Esophagus squamous epithelium (tissue), 5 donors: ENCODE measurements around the gene ALDH1A2. TPM values are rescaled to one million over a fixed set of nuclear protein-coding genes. Genes with fewer than 3 reads are reported as not detected.

Experiments
- DNase-seq: peaks from one replicate; lab custom pipeline; 2025; lab: John Stamatoyannopoulos, UW
- H3K27ac ChIP-seq, 4 donors: fragments of 200-600 bp; sonication (generic); one replicate each; pipeline ENCODE4 v1.5.1; 2016 to 2019; ENCODE audit warnings: mild to moderate bottlenecking in 1 of 4
- H3K27me3 ChIP-seq, 4 donors: fragments of 200-600 bp; sonication (generic); 1 replicate in 3 of 4; 2 replicates in 1 of 4; pipeline versions ENCODE4 v1.5.1 to v1.6.0; 2017 to 2021; ENCODE audit warnings: antibody characterized with exemption in 1 of 4
- H3K36me3 ChIP-seq, 3 donors: fragments of 200-600 bp; sonication (generic); one replicate each; pipeline ENCODE4 v1.5.1; 2016 to 2019
- H3K4me1 ChIP-seq, 3 donors: fragments of 200-600 bp; sonication (generic); one replicate each; pipeline ENCODE4 v1.5.1; 2017 to 2019
- H3K4me3 ChIP-seq, 4 donors: fragments of 200-600 bp; sonication (generic); 1 replicate in 3 of 4; 2 replicates in 1 of 4; pipeline ENCODE4 v1.5.1; 2016 to 2019; ENCODE audit warnings: mild to moderate bottlenecking in 2 of 4, moderate library complexity in 1 of 4
- H3K9me3 ChIP-seq, 3 donors: fragments of 200-600 bp; sonication (generic); one replicate each; pipeline ENCODE4 v1.5.1; 2016 to 2019
- POLR2A ChIP-seq, 4 donors: fragments of 450-650 bp; IDR thresholded peaks; one replicate each; pipeline ENCODE4 v1.6.1; 2017; ENCODE audit warnings: antibody characterized with exemption in 4 of 4, mild to moderate bottlenecking in 4 of 4, moderate library complexity in 3 of 4
- WGBS, 2 donors: methylation state at CpG; one replicate each; pipeline ENCODE4 v1.1.5; 2018; 5-methylcytosine and 5-hydroxymethylcytosine counted together
- intact Hi-C: fragments of 100-400 bp; cut with DNase I; formaldehyde crosslinking; loops from one replicate; pipeline ENCODE4 v1.15.0; 2022
- total RNA-seq, 4 donors: library from RNA; depleted of rRNA; stranded (reverse); fragments of >200 nt; gene quantifications; one replicate each; pipeline ENCODE4 v1.1.0, GENCODE V29; 2016
- TF ChIP-seq, protein P1 (sequence below), 6 experiments: fragments of 450-650 bp in 4 of 6; fragments of 200-600 bp in 2 of 6; sonication (generic) in 2 of 6; IDR thresholded peaks; one replicate each; pipeline ENCODE4 v1.5.1; 2016 to 2019; ENCODE audit warnings: antibody characterized with exemption in 6 of 6, mild to moderate bottlenecking in 4 of 6, moderate library complexity in 4 of 6
- donor health status: DM: yes; HTN: yes; CAD: no.

Gene ALDH1A2
- total RNA-seq, 4 donors from 2014 or later = 0.19 to 3.4 (median 0.55) TPM

DNA sequence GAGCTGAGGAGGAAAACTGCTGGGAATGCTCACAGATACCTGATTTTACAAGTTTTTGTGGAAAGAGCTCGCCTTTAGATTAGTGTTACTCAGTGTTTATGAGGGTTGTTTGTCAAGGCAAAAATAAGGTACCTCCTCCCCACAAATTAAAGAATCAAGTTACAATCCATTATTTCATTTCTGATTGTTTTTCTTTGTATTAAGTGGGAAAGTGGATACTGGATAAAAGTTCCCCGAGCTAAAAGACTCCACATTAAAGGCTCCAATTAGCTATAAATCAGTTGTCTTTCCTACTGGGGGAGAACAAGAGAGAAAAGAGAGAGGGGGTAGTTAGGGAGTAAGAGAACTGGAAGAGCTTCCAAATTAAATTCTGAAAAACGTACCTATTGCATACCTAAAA is 1.9 kb downstream of the ALDH1A2 start:
- 52 to 65% methylated on average over 3 of the region's 3 CpGs for WGBS, 2 donors
- Histone ChIP-seq H3K4me3 (no peak overlapping the region), H3K27ac (no peak overlapping the region), H3K36me3 (no peaks in the 10 kb centered on the region), H3K27me3 (peaks cover 12 to 97% (median 18%) of the 10 kb centered on the region in 4 donors), H3K4me1 (peaks cover 7 to 19% (median 8%) of the 10 kb centered on the region in 3 donors), H3K9me3 (no peaks in the 10 kb centered on the region)
- intact Hi-C loops = loop anchor here (10.0 kb wide), 1 partner anchor 319 kb away; no protein-coding TSS in a partner anchor
- TF ChIP-seq, protein P1, sequence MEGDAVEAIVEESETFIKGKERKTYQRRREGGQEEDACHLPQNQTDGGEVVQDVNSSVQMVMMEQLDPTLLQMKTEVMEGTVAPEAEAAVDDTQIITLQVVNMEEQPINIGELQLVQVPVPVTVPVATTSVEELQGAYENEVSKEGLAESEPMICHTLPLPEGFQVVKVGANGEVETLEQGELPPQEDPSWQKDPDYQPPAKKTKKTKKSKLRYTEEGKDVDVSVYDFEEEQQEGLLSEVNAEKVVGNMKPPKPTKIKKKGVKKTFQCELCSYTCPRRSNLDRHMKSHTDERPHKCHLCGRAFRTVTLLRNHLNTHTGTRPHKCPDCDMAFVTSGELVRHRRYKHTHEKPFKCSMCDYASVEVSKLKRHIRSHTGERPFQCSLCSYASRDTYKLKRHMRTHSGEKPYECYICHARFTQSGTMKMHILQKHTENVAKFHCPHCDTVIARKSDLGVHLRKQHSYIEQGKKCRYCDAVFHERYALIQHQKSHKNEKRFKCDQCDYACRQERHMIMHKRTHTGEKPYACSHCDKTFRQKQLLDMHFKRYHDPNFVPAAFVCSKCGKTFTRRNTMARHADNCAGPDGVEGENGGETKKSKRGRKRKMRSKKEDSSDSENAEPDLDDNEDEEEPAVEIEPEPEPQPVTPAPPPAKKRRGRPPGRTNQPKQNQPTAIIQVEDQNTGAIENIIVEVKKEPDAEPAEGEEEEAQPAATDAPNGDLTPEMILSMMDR (IDR thresholded peaks at IDR 0.05) = no peak
- no peak for TF ChIP-seq POLR2A (IDR thresholded peaks at IDR 0.05)
- no peak for DNase-seq

GRCh38 chr15:58062983-58063382 is 2.5 kb downstream of the ALDH1A2 start:
- no peak for TF ChIP-seq POLR2A (IDR thresholded peaks at IDR 0.05)
- TF ChIP-seq, protein P1 (IDR thresholded peaks at IDR 0.05) = no peak
- Histone ChIP-seq H3K4me3 (no peak overlapping the region), H3K27me3 (peaks cover 12 to 90% (median 18%) of the 10 kb centered on the region in 4 donors), H3K4me1 (peaks cover 7 to 19% (median 8%) of the 10 kb centered on the region in 3 donors), H3K9me3 (no peaks in the 10 kb centered on the region), H3K27ac (no peak overlapping the region), H3K36me3 (no peaks in the 10 kb centered on the region)
- no peak for DNase-seq
- 90 to 91% methylated on average over 4 of the region's 4 CpGs for WGBS, 2 donors
- intact Hi-C loops = loop anchor here (10.0 kb wide), 1 partner anchor 318 kb away; no protein-coding TSS in a partner anchor

DNA sequence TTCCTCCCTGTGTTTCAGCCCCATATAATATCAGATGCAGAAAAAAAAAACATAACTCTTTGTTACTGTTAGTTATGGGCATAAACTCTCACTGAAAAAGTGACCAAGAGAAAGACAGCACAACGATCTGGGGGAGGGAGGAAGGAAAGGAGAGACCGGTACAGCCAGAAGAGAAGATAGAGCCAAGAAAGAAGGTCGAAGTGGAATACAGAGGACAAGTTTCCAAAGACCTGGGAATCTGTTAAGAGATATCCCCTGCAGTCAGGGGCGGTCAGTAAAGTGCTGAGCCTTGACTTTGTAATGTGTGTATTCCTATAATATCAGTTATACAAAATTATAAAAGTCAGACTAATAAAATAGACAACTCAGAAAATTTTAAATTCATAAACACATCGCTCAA is 3.3 kb downstream of the ALDH1A2 start:
- Histone ChIP-seq H3K27me3 (peaks cover 12 to 86% (median 18%) of the 10 kb centered on the region in 4 donors), H3K4me3 (no peak overlapping the region), H3K4me1 (peaks cover 7 to 19% (median 8%) of the 10 kb centered on the region in 3 donors), H3K27ac (no peak overlapping the region), H3K9me3 (no peaks in the 10 kb centered on the region), H3K36me3 (no peaks in the 10 kb centered on the region)
- WGBS, 2 donors = 54 to 61% methylated on average over 5 of the region's 5 CpGs
- no peak for DNase-seq
- intact Hi-C loops = loop anchor here (10.0 kb wide), 1 partner anchor 317 kb away; no protein-coding TSS in a partner anchor
- TF ChIP-seq POLR2A (IDR thresholded peaks at IDR 0.05) = no peak
- TF ChIP-seq, protein P1 (IDR thresholded peaks at IDR 0.05) = no peak

- intact Hi-C loops = loop anchor here (10.0 kb wide), 1 partner anchor 316 kb away; no protein-coding TSS in a partner anchor
- H3K4me3 ChIP-seq = no peak overlapping the region
- H3K36me3 ChIP-seq = no peaks in the 10 kb centered on the region
- DNase-seq = no peak
- H3K27ac ChIP-seq = no peak overlapping the region
- peaks cover 7 to 80% (median 17%) of the 10 kb centered on the region in 4 donors for H3K27me3 ChIP-seq
- 77 to 93% methylated on average over 1 of the region's 1 CpG for WGBS, 2 donors
- no peaks in the 10 kb centered on the region for H3K9me3 ChIP-seq
- H3K4me1 ChIP-seq = peaks cover 0 to 8% (median 2%) of the 10 kb centered on the region in 3 donors
- TF ChIP-seq, protein P1 (IDR thresholded peaks at IDR 0.05) = no peak
- TF ChIP-seq POLR2A (IDR thresholded peaks at IDR 0.05) = no peak
Measured at GRCh38 chr15:58060575-58060974, 4.9 kb downstream of the ALDH1A2 start.

- peaks cover 0 to 70% (median 6%) of the 10 kb centered on the region in 4 donors for H3K27me3 ChIP-seq
- H3K36me3 ChIP-seq = no peaks in the 10 kb centered on the region
- 42 to 43% methylated on average over 2 of the region's 2 CpGs for WGBS, 2 donors
- intact Hi-C loops = no loop called here
- no peaks in the 10 kb centered on the region for H3K9me3 ChIP-seq
- H3K27ac ChIP-seq = no peak overlapping the region
- DNase-seq = no peak
- H3K4me1 ChIP-seq = no peaks in the 10 kb centered on the region
- H3K4me3 ChIP-seq = no peak overlapping the region
- TF ChIP-seq POLR2A (IDR thresholded peaks at IDR 0.05) = no peak
- TF ChIP-seq, protein P1 (IDR thresholded peaks at IDR 0.05) = no peak
Measured at GRCh38 chr15:58058729-58059128, 6.8 kb downstream of the ALDH1A2 start.
